ENCODE data around the gene DHX30. TPM values are rescaled to one million over a fixed set of nuclear protein-coding genes. Genes with fewer than 3 reads are reported as not detected.

Gene DHX30
- total and polyA plus RNA-seq, 9 of the 15 experiments (the other 6 are each of a cell fraction or from before 2014, with no cell fraction given), result 12.3 to 158 (median 79.0) TPM

DNA sequence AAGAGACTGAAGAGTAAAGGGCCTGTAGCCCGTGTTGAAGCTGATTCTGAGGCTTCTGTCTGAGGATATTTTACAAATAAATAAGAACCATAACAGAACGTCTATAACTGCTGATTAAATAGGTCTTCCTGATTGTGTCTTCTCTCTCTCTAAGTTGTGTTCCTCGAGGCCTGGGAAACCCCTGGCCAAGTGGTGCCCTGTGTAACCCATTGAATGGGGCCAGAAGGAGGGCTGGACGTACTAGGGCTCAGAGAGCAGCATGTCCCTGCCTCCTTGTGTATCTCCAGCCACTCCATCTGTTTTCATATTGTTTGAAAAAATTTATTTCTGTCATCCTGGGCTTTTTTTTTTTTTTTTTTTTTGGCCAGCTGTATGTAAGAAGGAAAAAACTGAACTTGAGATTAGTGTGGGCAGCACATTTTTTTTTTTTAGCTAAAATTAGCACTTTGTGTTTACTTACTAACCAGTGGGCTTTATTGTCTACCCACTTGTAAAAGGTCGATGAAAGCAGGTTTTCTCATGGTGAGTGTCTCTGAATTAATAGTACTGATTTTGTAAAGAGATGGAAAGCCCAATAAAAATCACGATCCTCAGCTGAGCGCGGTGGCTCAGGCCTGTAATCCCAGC lies 10.7 kb downstream of the DHX30 start (continued):
- TF ChIP-seq, protein P1, sequence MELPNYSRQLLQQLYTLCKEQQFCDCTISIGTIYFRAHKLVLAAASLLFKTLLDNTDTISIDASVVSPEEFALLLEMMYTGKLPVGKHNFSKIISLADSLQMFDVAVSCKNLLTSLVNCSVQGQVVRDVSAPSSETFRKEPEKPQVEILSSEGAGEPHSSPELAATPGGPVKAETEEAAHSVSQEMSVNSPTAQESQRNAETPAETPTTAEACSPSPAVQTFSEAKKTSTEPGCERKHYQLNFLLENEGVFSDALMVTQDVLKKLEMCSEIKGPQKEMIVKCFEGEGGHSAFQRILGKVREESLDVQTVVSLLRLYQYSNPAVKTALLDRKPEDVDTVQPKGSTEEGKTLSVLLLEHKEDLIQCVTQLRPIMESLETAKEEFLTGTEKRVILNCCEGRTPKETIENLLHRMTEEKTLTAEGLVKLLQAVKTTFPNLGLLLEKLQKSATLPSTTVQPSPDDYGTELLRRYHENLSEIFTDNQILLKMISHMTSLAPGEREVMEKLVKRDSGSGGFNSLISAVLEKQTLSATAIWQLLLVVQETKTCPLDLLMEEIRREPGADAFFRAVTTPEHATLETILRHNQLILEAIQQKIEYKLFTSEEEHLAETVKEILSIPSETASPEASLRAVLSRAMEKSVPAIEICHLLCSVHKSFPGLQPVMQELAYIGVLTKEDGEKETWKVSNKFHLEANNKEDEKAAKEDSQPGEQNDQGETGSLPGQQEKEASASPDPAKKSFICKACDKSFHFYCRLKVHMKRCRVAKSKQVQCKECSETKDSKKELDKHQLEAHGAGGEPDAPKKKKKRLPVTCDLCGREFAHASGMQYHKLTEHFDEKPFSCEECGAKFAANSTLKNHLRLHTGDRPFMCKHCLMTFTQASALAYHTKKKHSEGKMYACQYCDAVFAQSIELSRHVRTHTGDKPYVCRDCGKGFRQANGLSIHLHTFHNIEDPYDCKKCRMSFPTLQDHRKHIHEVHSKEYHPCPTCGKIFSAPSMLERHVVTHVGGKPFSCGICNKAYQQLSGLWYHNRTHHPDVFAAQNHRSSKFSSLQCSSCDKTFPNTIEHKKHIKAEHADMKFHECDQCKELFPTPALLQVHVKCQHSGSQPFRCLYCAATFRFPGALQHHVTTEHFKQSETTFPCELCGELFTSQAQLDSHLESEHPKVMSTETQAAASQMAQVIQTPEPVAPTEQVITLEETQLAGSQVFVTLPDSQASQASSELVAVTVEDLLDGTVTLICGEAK (IDR thresholded peaks at IDR 0.05), result no peak
- TF ChIP-seq, protein P1 (CRISPR knock-in tag; IDR thresholded peaks at IDR 0.05), result no peak
- TF ChIP-seq KDM1A (IDR thresholded peaks at IDR 0.05) (no peak), ZNF444 (CRISPR knock-in tag; IDR thresholded peaks at IDR 0.05) (no peak), KAT2B (IDR thresholded peaks at IDR 0.05; ENCODE audit: low read depth, low read length) (no peak), SAFB (IDR thresholded peaks at IDR 0.05; ENCODE audit: borderline replicate concordance, low read depth, low read length) (no peak), ZNF324 (CRISPR knock-in tag; IDR thresholded peaks at IDR 0.05) (no peak), TCF7L2 (IDR thresholded peaks at IDR 0.05; ENCODE audit: low read depth, low read length) (no peak), NCOA2 (IDR thresholded peaks at IDR 0.05; ENCODE audit: partially characterized antibody in 2 of 2) (no peak), POLR2AphosphoS5 (IDR thresholded peaks at IDR 0.05; ENCODE audit: control insufficient read depth, insufficient read depth, low read depth, low read length) (no peak)
- TF ChIP-seq, protein P2, sequence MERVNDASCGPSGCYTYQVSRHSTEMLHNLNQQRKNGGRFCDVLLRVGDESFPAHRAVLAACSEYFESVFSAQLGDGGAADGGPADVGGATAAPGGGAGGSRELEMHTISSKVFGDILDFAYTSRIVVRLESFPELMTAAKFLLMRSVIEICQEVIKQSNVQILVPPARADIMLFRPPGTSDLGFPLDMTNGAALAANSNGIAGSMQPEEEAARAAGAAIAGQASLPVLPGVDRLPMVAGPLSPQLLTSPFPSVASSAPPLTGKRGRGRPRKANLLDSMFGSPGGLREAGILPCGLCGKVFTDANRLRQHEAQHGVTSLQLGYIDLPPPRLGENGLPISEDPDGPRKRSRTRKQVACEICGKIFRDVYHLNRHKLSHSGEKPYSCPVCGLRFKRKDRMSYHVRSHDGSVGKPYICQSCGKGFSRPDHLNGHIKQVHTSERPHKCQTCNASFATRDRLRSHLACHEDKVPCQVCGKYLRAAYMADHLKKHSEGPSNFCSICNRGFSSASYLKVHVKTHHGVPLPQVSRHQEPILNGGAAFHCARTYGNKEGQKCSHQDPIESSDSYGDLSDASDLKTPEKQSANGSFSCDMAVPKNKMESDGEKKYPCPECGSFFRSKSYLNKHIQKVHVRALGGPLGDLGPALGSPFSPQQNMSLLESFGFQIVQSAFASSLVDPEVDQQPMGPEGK (CRISPR knock-in tag; IDR thresholded peaks at IDR 0.05; ENCODE audit: borderline replicate concordance), result no peak
